CD8-positive, alpha-beta memory T cell (primary cell): ENCODE results near the gene KRTAP4-8. TPM values are rescaled to one million over a fixed set of nuclear protein-coding genes. Genes with fewer than 3 reads are reported as not detected.
"Not testable (repeated sequence)": the region's sequence is repeated elsewhere in the genome, so short reads cannot be mapped to it uniquely, and the experiment has no call there.

Source experiments
- CTCF ChIA-PET: fragments of 350-600 bp; sonication (Branson Sonifier 250); formaldehyde crosslinking; loops from one replicate; lab custom pipeline; 2021; ENCODE audit warnings: antibody characterized with exemption; lab: Charles Lee
- POLR2A ChIA-PET: fragments of 350-600 bp; sonication (Branson Sonifier 250); formaldehyde crosslinking; loops from one replicate; lab custom pipeline; 2021; ENCODE audit warnings: antibody characterized with exemption; lab: Charles Lee
- DNase-seq, 5 donors: peaks; one replicate each; pipeline versions ENCODE4 v3.0.0 to v3.0.0-alpha.2; 2020 to 2022; ENCODE audit warnings: mixed read lengths in 1 of 5
- H3K27ac ChIP-seq: one replicate; pipeline ENCODE4 v1.7.0; 2013; ENCODE audit warnings: low read depth, mild to moderate bottlenecking, low read length, moderate library complexity
- H3K27me3 ChIP-seq: 2 replicates; pipeline ENCODE4 v1.7.0; 2013; ENCODE audit warnings: low read length, mild to moderate bottlenecking; ENCODE audit not compliant: insufficient read depth, poor library complexity, severe bottlenecking
- H3K36me3 ChIP-seq: 2 replicates; pipeline ENCODE4 v1.7.0; 2013; ENCODE audit warnings: mild to moderate bottlenecking, low read length, moderate library complexity; ENCODE audit not compliant: insufficient read depth
- H3K4me1 ChIP-seq: 2 replicates; pipeline ENCODE4 v1.7.0; 2013; ENCODE audit warnings: mild to moderate bottlenecking, low read length, moderate library complexity; ENCODE audit not compliant: insufficient read depth
- H3K4me3 ChIP-seq: 2 replicates; pipeline ENCODE4 v1.7.0; 2013; ENCODE audit warnings: mild to moderate bottlenecking, low read length
- H3K9me3 ChIP-seq: 2 replicates; pipeline ENCODE4 v1.7.0; 2013; ENCODE audit warnings: mild to moderate bottlenecking, low read length
- H3K27ac Mint-ChIP-seq, 8 donors: one replicate each; pipeline ENCODE4 v1.8.0; 2020 to 2021; ENCODE audit warnings: mixed read lengths in 8 of 8, mild to moderate bottlenecking in 6 of 8, inconsistent platforms in 3 of 8, moderate library complexity in 3 of 8
- H3K27me3 Mint-ChIP-seq, 2 donors: one replicate each; pipeline ENCODE4 v1.8.0; 2020 to 2021; ENCODE audit warnings: mixed read lengths in 2 of 2, mild to moderate bottlenecking in 1 of 2, moderate library complexity in 1 of 2
- H3K36me3 Mint-ChIP-seq, 3 donors: one replicate each; pipeline ENCODE4 v1.8.0; 2020 to 2021; ENCODE audit warnings: mixed read lengths in 3 of 3, inconsistent platforms in 1 of 3, mild to moderate bottlenecking in 1 of 3
- H3K4me1 Mint-ChIP-seq, 3 donors: one replicate each; pipeline ENCODE4 v1.8.0; 2020 to 2021; ENCODE audit warnings: mixed read lengths in 3 of 3, inconsistent platforms in 1 of 3, mild to moderate bottlenecking in 1 of 3
- H3K4me3 Mint-ChIP-seq, 7 donors: one replicate each; pipeline ENCODE4 v1.8.0; 2020 to 2021; ENCODE audit warnings: mixed read lengths in 7 of 7, mild to moderate bottlenecking in 6 of 7, moderate library complexity in 4 of 7, inconsistent platforms in 2 of 7
- H3K9me3 Mint-ChIP-seq, 5 donors: one replicate each; pipeline ENCODE4 v1.8.0; 2020 to 2022; ENCODE audit warnings: mixed read lengths in 5 of 5, mild to moderate bottlenecking in 3 of 5, moderate library complexity in 2 of 5, inconsistent platforms in 1 of 5
- polyA plus RNA-seq: library from polyadenylated mRNA; unstranded; fragments of 300-500 nt; fragmentation: Illumina TruSeq; gene quantifications from one replicate; pipeline ENCODE4 v1.2.3, GENCODE V29; 2021
- total RNA-seq, 2 experiments: library from RNA; stranded (reverse); gene quantifications; one replicate each; pipeline ENCODE4 v1.2.3, GENCODE V29; 2021

KRTAP4-8 gene
- total and polyA plus RNA-seq, 3 experiments from 2014 or later = not detected

DNA sequence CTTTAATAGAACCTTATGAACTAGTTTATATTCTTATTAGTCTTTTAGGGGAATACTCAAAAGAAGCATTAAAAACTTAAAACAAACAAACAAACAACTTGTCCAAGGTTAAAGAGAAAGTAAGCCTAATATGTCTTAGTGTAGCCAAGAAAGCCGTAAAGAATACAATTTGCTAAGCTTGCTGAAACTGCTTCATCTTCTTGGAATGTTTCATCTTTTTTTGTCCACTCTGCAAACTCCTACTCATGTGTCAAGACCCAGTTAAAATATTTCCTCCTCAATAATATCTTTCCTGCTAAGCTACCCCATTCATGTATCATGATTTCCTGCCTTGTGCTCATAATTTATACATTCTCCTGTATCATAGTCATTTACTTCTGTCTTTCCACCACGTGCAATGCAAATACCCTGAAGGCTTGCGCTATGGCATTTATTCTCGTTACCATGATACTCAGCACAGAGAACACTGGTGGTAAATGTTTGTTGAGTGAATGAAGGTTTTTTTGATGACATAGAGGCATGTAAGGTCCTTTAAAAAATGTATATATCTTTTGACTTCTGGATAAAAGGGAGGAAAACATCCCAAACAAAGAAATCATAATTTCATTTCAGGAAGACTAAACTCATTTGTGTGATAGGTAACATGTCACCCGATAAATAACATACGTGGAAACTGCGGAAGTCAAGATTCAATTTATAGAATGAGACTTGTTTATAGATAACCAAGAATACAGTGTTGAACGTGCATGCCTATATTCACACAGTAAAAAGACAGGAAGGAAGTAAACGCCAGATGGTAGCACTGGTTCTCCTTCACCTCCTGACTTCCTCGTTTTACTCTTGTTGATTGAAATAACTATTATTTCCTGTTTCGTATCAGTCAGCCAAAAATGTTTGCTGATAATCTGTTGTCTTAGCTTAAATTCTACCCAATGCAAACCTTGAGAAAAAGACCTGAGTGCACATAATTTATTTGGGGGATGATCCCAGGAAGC is 22.1 kb upstream of the KRTAP4-8 start:
- H3K9me3 ChIP-seq, H3K36me3 ChIP-seq, H3K27me3 ChIP-seq, H3K9me3 Mint-ChIP-seq, H3K4me3 ChIP-seq, H3K27ac ChIP-seq, H3K36me3 Mint-ChIP-seq, CTCF ChIA-PET, POLR2A ChIA-PET: not testable (repeated sequence)
- peaks cover 35% of the 10 kb centered on the region for H3K4me1 ChIP-seq
- peak in 1 of 5 donors; percentile 33 for DNase-seq
- Mint-ChIP-seq H3K4me1 (peaks cover 29 to 40% (median 35%) of the 10 kb centered on the region in 3 donors), H3K4me3 (peak overlapping the region in 5 of 7 donors; percentile 2 to 63 (median 55)), H3K27ac (peak overlapping the region in 5 of 8 donors; percentile 46 to 91 (median 74)), H3K27me3 (peaks cover 1 to 55% of the 10 kb centered on the region in 2 donors)

DNA sequence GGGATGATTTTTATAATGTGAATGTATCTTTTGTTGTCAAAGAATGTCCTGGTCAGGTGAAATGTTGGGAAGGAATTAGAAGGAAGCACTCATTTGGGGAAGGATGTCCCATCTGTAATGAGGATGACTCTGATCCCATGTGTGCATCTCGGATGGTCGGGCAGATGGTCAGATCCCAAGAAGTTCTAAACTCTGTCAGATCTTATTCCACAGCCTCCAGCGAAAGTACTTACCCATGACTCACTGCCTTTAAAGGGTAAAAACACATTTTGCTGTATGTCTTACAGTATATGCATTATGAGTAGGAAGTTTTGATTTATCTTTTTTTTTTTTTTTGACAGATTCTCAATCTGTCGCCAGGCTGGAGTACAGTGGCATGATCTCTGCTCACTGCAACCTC is 20.8 kb upstream of the KRTAP4-8 start:
- Histone ChIP-seq H3K9me3 (no peaks in the 10 kb centered on the region), H3K36me3 (no peaks in the 10 kb centered on the region), H3K27ac (no peak overlapping the region), H3K4me3 (no peak overlapping the region), H3K4me1 (peaks cover 22% of the 10 kb centered on the region), H3K27me3 (no peaks in the 10 kb centered on the region)
- Mint-ChIP-seq H3K36me3 (peaks cover 0 to 5% (median 0%) of the 10 kb centered on the region in 3 donors), H3K4me1 (peaks cover 18 to 30% (median 24%) of the 10 kb centered on the region in 3 donors), H3K4me3 (no peak overlapping the region), H3K27ac (no peak overlapping the region), H3K27me3 (peaks cover 5 to 56% of the 10 kb centered on the region in 2 donors), H3K9me3 (peaks cover 0 to 1% (median 0%) of the 10 kb centered on the region in 5 donors)
- ChIA-PET POLR2A (interaction anchor here (0.6 kb wide), 1 partner anchor 35 kb away, joined by 3 read pairs; the partner anchor contains the start of gene KRTAP4-7), CTCF (no interaction called here)
- no peak for DNase-seq

DNA sequence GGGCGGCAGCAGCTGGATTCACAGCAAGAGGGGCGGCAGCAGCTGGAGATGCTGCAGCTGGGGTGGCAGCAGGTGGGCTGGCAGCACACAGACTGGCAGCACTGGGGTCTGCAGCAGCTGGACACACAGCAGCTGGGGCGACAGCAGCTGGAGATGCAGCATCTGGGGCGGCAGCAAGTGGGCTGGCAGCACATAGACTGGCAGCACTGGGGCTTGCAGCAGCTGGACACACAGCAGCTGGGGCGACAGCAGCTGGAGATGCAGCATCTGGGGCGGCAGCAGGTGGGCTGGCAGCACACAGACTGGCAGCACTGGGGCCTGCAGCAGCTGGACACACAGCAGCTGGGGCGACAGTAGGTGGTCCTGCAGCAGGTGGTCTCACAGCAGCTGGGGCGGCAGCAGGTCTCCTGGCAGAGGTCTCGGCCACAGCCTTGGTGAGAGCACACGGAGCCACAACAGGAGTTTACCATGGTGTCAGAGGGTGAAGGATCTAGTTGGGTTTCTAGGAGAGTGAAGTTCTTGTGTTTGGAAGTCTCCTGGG is 20.0 kb upstream of the KRTAP4-8 start, which contains the start of gene KRTAP4-11:
KRTAP4-11 (minus strand) TSS at position 528 of the 541 bp plus-strand sequence; CDS start at position 470, 58 bp downstream.
- CTCF ChIA-PET = not testable (repeated sequence)
- POLR2A ChIA-PET = interaction anchor here (0.6 kb wide), 1 partner anchor 34 kb away, joined by 3 read pairs; the partner anchor contains the start of gene KRTAP4-7

DNA sequence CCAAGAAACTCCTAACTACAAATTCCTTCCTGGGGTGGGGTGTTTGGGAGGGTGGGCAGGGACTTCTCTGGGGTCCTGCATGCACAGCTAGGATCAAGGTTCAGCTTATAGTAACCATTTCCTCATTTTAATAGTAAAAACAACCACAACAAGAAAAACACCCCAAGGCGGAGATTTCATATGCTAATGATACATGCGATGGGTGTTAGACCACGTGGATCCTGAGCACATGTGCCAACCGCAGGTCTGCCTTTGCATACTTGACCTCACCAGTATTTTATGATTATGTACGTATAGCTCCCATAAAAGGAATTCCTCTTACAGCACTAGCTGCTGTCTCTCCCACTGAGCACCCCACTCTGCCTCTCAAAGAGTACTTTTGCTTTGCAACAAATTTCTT is 18.4 kb upstream of the KRTAP4-8 start:
- H3K27me3 Mint-ChIP-seq = peaks cover 5 to 49% of the 10 kb centered on the region in 2 donors
- H3K4me1 ChIP-seq = peaks cover 15% of the 10 kb centered on the region
- H3K9me3 Mint-ChIP-seq = peaks cover 0 to 2% (median 0%) of the 10 kb centered on the region in 5 donors
- H3K36me3 Mint-ChIP-seq = peaks cover 0 to 10% (median 0%) of the 10 kb centered on the region in 3 donors
- H3K4me3 Mint-ChIP-seq = no peak overlapping the region
- peaks cover 12 to 20% (median 15%) of the 10 kb centered on the region in 3 donors for H3K4me1 Mint-ChIP-seq
- no peaks in the 10 kb centered on the region for H3K9me3 ChIP-seq
- POLR2A ChIA-PET = no interaction called here
- no peak for DNase-seq
- H3K27me3 ChIP-seq = no peaks in the 10 kb centered on the region
- H3K27ac Mint-ChIP-seq = peak overlapping the region in 1 of 8 donors; percentile 38
- H3K27ac ChIP-seq = no peak overlapping the region
- CTCF ChIA-PET = no interaction called here
- H3K4me3 ChIP-seq = no peak overlapping the region
- no peaks in the 10 kb centered on the region for H3K36me3 ChIP-seq

More for the DNA sequence above, 20.0 kb upstream of the KRTAP4-8 start, which contains the start of gene KRTAP4-11:
- H3K36me3 ChIP-seq, H3K27ac ChIP-seq, DNase-seq, H3K9me3 ChIP-seq, H3K27me3 ChIP-seq, H3K27ac Mint-ChIP-seq, H3K9me3 Mint-ChIP-seq, H3K4me3 ChIP-seq, H3K36me3 Mint-ChIP-seq, H3K4me3 Mint-ChIP-seq: not testable (repeated sequence)
- peaks cover 17% of the 10 kb centered on the region for H3K4me1 ChIP-seq
- H3K4me1 Mint-ChIP-seq = peaks cover 12 to 24% (median 17%) of the 10 kb centered on the region in 3 donors
- H3K27me3 Mint-ChIP-seq = peaks cover 5 to 54% of the 10 kb centered on the region in 2 donors

- Mint-ChIP-seq H3K27ac (no peak overlapping the region), H3K27me3 (peaks cover 4 to 57% of the 10 kb centered on the region in 2 donors), H3K9me3 (peaks cover 0 to 5% (median 0%) of the 10 kb centered on the region in 5 donors), H3K36me3 (peaks cover 0 to 9% (median 0%) of the 10 kb centered on the region in 3 donors), H3K4me1 (peaks cover 0 to 6% (median 4%) of the 10 kb centered on the region in 3 donors), H3K4me3 (no peak overlapping the region)
- no peaks in the 10 kb centered on the region for H3K9me3 ChIP-seq
- no peaks in the 10 kb centered on the region for H3K4me1 ChIP-seq
- ChIA-PET POLR2A (no interaction called here), CTCF (no interaction called here)
- H3K27ac ChIP-seq = no peak overlapping the region
- H3K4me3 ChIP-seq = no peak overlapping the region
- H3K27me3 ChIP-seq = no peaks in the 10 kb centered on the region
- DNase-seq = no peak
- H3K36me3 ChIP-seq = no peaks in the 10 kb centered on the region
These were observed 13.4 kb upstream of the KRTAP4-8 start for GRCh38 chr17:41111151-41111885.

- H3K4me1 Mint-ChIP-seq, H3K27ac ChIP-seq, H3K9me3 ChIP-seq, H3K36me3 Mint-ChIP-seq, H3K36me3 ChIP-seq, POLR2A ChIA-PET, H3K4me1 ChIP-seq, H3K27me3 ChIP-seq, H3K9me3 Mint-ChIP-seq, DNase-seq, H3K4me3 ChIP-seq: not testable (repeated sequence)
- peak overlapping the region in 3 of 8 donors; percentile 1 to 44 (median 29) for H3K27ac Mint-ChIP-seq
- H3K27me3 Mint-ChIP-seq = peaks cover 0 to 48% of the 10 kb centered on the region in 2 donors
- H3K4me3 Mint-ChIP-seq = peak overlapping the region in 3 of 7 donors; percentile 1 to 52 (median 4)
- CTCF ChIA-PET = interaction anchor here (0.6 kb wide), 1 partner anchor 49 kb away, joined by 3 read pairs; no protein-coding TSS in a partner anchor
These were observed 10.9 kb upstream of the KRTAP4-8 start for GRCh38 chr17:41108728-41109386.

DNA sequence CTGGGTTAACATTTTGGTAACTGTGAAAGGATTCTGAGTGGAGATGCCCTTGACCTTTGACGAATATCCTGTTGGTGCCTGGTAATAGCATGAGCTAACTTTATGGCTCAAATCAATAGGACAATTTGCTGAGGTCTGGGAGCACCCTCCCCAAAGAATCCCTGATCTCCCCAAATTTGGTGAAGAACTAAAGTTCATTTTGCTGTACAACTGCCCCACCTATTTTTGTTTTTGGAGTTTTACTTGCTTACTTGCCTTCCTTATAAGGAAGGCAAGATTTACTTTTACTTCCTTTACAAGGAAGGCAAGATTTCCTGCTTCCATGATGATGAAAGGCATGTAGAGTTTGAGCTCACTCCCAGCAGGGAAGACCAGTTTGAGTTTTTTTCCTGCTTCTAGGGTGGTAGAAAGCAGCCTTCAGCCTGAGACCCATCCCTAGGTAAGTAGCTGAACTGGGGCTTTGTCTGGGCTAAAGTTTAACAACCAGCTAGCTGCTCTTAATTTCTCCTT is 10.1 kb upstream of the KRTAP4-8 start:
- DNase-seq = no peak
- ChIA-PET CTCF (no interaction called here), POLR2A (no interaction called here)
- no peaks in the 10 kb centered on the region for H3K4me1 ChIP-seq
- no peaks in the 10 kb centered on the region for H3K36me3 ChIP-seq
- H3K9me3 Mint-ChIP-seq = peaks cover 0 to 5% (median 0%) of the 10 kb centered on the region in 5 donors
- no peak overlapping the region for H3K27ac ChIP-seq
- peak overlapping the region in 2 of 8 donors; percentile 42 to 77 for H3K27ac Mint-ChIP-seq
- H3K4me1 Mint-ChIP-seq = peaks cover 0 to 6% (median 4%) of the 10 kb centered on the region in 3 donors
- H3K36me3 Mint-ChIP-seq = peaks cover 0 to 6% (median 0%) of the 10 kb centered on the region in 3 donors
- H3K4me3 ChIP-seq = no peak overlapping the region
- H3K27me3 ChIP-seq = no peaks in the 10 kb centered on the region
- H3K27me3 Mint-ChIP-seq = peaks cover 0 to 44% of the 10 kb centered on the region in 2 donors
- no peaks in the 10 kb centered on the region for H3K9me3 ChIP-seq
- H3K4me3 Mint-ChIP-seq = peak overlapping the region in 1 of 7 donors; percentile 52
